ENCODE data around the gene ARHGAP8. TPM values are rescaled to one million over a fixed set of nuclear protein-coding genes. Genes with fewer than 3 reads are reported as not detected.

Gene ARHGAP8
- total and polyA plus RNA-seq, 10 donors, result 2.7 to 71.6 (median 19.7) TPM

Other genes starting within 250 kb of the ARHGAP8 start
- 10 to 100 TPM; 49.0 to 85.6 (median 77.9) TPM for gene PRR5, start 50.4 kb upstream of the ARHGAP8 start, total RNA-seq
- 10 to 100 TPM; 31.3 to 83.1 (median 57.5) TPM for gene PRR5, start 50.4 kb upstream of the ARHGAP8 start, polyA plus RNA-seq